SJSA1 (cell line): ENCODE measurements around the gene PARP12. TPM values are rescaled to one million over a fixed set of nuclear protein-coding genes. Genes with fewer than 3 reads are reported as not detected.

Experiments
- DNase-seq, 2 experiments: peaks; one replicate each; pipeline ENCODE4 v3.0.0-alpha.2; 2015 to 2020; ENCODE audit warnings: low spot score in 2 of 2, low read depth in 1 of 2
- H3K27ac ChIP-seq: fragments of 250-450 bp; sonication (Bioruptor Pico); 2 replicates; pipeline ENCODE4 v1.5.1; 2020; ENCODE audit warnings: mild to moderate bottlenecking, moderate library complexity
- H3K27me3 ChIP-seq: fragments of 250-450 bp; sonication (Bioruptor Pico); replicated peaks from 2 replicates; pipeline ENCODE4 v1.5.1; 2020; ENCODE audit warnings: mild to moderate bottlenecking, moderate library complexity
- H3K36me3 ChIP-seq: fragments of 250-450 bp; sonication (Bioruptor Pico); 2 replicates; pipeline ENCODE4 v1.5.1; 2020; ENCODE audit warnings: mild to moderate bottlenecking
- H3K4me1 ChIP-seq: fragments of 250-450 bp; sonication (Bioruptor Pico); replicated peaks from 2 replicates; pipeline ENCODE4 v1.6.1; 2021; ENCODE audit warnings: mild to moderate bottlenecking
- H3K4me3 ChIP-seq: fragments of 250-450 bp; sonication (Bioruptor Pico); 2 replicates; pipeline ENCODE4 v1.5.1; 2020; ENCODE audit warnings: mild to moderate bottlenecking
- H3K9me3 ChIP-seq: fragments of 250-450 bp; sonication (Bioruptor Pico); replicated peaks from 2 replicates; pipeline ENCODE4 v1.5.1; 2020; ENCODE audit warnings: mild to moderate bottlenecking
- total RNA-seq: library from RNA; depleted of rRNA; stranded (reverse); fragments of >200 nt; shearing (Covaris generic); gene quantifications from 2 replicates; pipeline ENCODE4 v1.2.3, GENCODE V29; 2014

The PARP12 gene
- total RNA-seq, 1 experiment from 2014 or later: 19.3 TPM

- no peak overlapping the region for H3K27ac ChIP-seq
- peak in 1 of 2 experiments; percentile 22 for DNase-seq
- H3K4me1 ChIP-seq: peaks cover 15% of the 10 kb centered on the region
- no peaks in the 10 kb centered on the region for H3K9me3 ChIP-seq
- H3K4me3 ChIP-seq: no peak overlapping the region
- H3K27me3 ChIP-seq: no peaks in the 10 kb centered on the region
- H3K36me3 ChIP-seq: peaks cover 12% of the 10 kb centered on the region
These were observed 8.0 kb downstream of the PARP12 start for GRCh38 chr7:140054751-140055150.

DNA sequence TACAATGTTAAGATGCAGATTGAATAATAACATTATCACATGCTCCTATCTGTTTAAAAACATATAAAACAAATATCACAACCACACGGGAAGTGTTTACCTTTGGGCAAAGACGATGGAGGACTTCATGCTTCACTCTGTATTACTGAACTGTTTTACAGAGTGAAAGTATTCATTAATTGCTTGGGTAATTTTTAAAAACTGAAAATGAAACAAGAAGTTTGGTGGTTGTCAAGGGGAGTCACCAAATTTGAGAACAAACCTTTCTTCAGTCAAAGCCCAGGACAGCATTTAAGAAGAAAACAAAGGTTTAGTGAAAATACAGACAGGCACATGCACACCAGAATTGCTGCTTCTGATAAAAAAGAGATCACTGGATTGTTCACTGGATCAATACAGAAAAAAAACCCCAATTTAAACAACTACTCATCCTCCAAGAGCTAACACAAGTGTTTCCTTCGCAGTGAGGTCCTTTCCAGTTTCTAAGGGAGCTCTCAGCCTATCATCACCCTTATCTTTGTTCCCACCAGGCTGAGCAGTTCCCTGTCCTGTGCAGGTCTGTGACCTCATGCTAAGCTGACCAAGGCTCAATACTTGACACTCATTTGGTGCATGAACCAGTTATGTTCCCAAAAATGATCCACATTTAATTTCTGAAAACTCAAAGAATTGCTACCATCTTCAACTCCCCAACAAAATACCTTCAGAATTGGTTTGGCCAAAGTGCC lies 8.8 kb downstream of the PARP12 start:
- H3K27me3 ChIP-seq: no peaks in the 10 kb centered on the region

GRCh38 chr7:140051820-140052219 lies 10.9 kb downstream of the PARP12 start:
- H3K4me1 ChIP-seq: peaks cover 10% of the 10 kb centered on the region
- no peak overlapping the region for H3K4me3 ChIP-seq
- no peak for DNase-seq
- peaks cover 9% of the 10 kb centered on the region for H3K36me3 ChIP-seq
- no peaks in the 10 kb centered on the region for H3K9me3 ChIP-seq
- no peak overlapping the region for H3K27ac ChIP-seq
- no peaks in the 10 kb centered on the region for H3K27me3 ChIP-seq

More for the DNA sequence above, 8.8 kb downstream of the PARP12 start:
- H3K4me1 ChIP-seq: peaks cover 11% of the 10 kb centered on the region
- no peak overlapping the region for H3K27ac ChIP-seq
- no peak overlapping the region for H3K4me3 ChIP-seq
- no peak for DNase-seq
- peaks cover 12% of the 10 kb centered on the region for H3K36me3 ChIP-seq
- no peaks in the 10 kb centered on the region for H3K9me3 ChIP-seq

- peaks cover 10% of the 10 kb centered on the region for H3K4me1 ChIP-seq
- no peak overlapping the region for H3K27ac ChIP-seq
- no peak overlapping the region for H3K4me3 ChIP-seq
- no peaks in the 10 kb centered on the region for H3K27me3 ChIP-seq
- H3K36me3 ChIP-seq: peaks cover 12% of the 10 kb centered on the region
- H3K9me3 ChIP-seq: no peaks in the 10 kb centered on the region
- no peak for DNase-seq
These were observed 12.7 kb downstream of the PARP12 start for GRCh38 chr7:140050100-140050499.

DNA sequence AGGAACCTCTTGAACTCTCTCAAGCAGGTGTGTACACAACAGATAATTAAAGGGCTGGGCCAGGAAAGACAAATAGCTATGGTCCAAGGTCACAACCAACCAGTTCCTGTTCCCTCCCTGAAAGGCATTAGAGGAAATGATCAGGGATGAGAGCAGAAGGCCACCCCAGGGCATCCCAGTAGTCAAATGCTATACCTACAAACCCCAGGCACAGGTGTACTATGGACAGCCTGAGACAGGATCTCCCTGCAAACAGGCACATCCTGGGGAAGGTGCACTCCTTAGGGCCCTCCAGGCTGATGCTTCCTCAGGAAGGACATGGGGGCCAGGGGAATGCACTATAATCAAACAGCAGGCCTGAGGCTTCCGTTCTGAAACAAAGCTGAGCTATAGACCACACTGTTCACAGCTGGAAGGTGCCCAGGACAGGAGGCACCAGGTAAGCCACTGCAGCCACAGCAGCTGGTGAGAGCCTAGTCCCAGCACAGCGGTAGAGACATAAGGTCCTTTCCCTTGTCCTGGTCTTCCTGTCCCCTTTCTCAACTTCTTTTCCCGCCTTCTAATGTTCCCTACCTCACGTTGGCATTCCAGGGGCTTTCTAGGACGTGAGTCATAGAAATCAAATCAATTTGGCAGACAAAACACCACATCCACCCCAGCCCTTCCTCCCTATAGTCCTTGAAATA lies 13.3 kb downstream of the PARP12 start:
- Histone ChIP-seq H3K9me3 (no peaks in the 10 kb centered on the region), H3K4me1 (peaks cover 10% of the 10 kb centered on the region), H3K27ac (no peak overlapping the region), H3K27me3 (no peaks in the 10 kb centered on the region), H3K4me3 (no peak overlapping the region), H3K36me3 (peaks cover 12% of the 10 kb centered on the region)
- peak in 1 of 2 experiments; percentile 23 for DNase-seq

DNA sequence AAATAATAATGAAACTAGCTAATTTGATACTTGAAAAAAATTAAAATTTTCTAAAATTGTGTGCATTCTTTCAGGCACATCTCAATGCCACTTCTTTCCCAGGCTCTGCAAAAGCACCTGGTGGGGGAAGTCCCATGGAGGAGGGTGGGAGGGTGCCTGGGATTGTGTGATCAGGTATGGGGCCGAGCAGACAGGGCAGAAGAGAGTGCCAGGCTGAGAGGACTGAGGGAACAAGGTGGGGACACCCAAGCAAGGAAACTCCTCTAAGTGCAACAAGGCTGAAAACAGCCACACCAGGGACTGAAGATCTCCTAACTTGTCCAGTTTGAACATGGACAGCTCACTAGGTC lies 13.8 kb downstream of the PARP12 start:
- no peak for DNase-seq
- Histone ChIP-seq H3K36me3 (peaks cover 12% of the 10 kb centered on the region), H3K9me3 (no peaks in the 10 kb centered on the region), H3K4me1 (peaks cover 10% of the 10 kb centered on the region), H3K27me3 (no peaks in the 10 kb centered on the region), H3K27ac (no peak overlapping the region), H3K4me3 (no peak overlapping the region)

DNA sequence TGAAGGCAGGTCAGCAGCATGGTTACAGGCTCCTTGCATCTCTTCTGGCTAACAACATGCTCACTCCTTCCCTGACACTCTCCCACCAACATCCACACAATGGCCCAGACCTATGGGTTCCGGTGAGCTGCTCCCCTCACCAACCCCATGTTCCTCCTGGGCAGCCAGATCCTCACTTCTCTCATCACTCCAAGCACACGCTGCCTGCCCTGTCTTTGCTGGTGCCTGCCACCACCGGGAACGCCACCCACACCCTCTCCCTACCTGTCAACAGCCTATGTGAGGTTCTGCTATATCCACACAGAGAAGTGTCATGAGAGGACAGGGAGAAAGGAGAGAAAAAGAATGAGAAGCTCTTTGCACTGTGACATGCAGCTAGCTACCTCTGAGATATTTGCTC lies 14.6 kb downstream of the PARP12 start:
- DNase-seq: no peak
- Histone ChIP-seq H3K4me1 (peaks cover 10% of the 10 kb centered on the region), H3K27ac (no peak overlapping the region), H3K36me3 (peaks cover 11% of the 10 kb centered on the region), H3K27me3 (no peaks in the 10 kb centered on the region), H3K4me3 (no peak overlapping the region), H3K9me3 (no peaks in the 10 kb centered on the region)

GRCh38 chr7:140047197-140047596 lies 15.6 kb downstream of the PARP12 start:
- Histone ChIP-seq H3K4me1 (peaks cover 10% of the 10 kb centered on the region), H3K9me3 (no peaks in the 10 kb centered on the region), H3K4me3 (no peak overlapping the region), H3K27ac (no peak overlapping the region), H3K27me3 (no peaks in the 10 kb centered on the region), H3K36me3 (peaks cover 8% of the 10 kb centered on the region)
- DNase-seq: no peak

- Histone ChIP-seq H3K36me3 (peaks cover 11% of the 10 kb centered on the region; the same call in 1 of the 2 replicates), H3K9me3 (no peaks in the 10 kb centered on the region), H3K4me1 (peaks cover 10% of the 10 kb centered on the region), H3K27me3 (no peaks in the 10 kb centered on the region), H3K27ac (no peak overlapping the region), H3K4me3 (no peak overlapping the region)
- no peak for DNase-seq
These were observed 17.1 kb downstream of the PARP12 start for GRCh38 chr7:140045697-140046096.

DNA sequence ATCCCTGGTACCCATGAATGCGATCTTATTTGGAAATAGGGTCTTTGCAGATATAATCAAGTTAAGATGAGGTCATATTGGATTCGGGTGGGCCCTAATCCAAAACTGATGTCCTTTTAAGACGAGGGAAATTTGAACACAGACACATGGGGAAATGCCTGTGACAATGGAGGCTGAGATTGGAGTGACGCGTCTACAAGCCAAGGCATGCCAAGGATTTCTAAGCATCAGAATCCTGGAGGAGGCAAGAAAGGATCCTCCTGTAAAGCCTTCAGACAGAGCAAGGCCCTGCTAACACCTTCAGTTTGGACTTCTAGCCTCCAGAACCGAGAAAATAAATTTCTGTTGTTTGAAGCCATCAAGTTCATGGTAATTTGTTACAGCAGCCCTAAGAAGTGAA lies 18.5 kb downstream of the PARP12 start:
- Histone ChIP-seq H3K27me3 (no peaks in the 10 kb centered on the region), H3K27ac (no peak overlapping the region), H3K4me3 (no peak overlapping the region), H3K9me3 (no peaks in the 10 kb centered on the region), H3K36me3 (peaks cover 12% of the 10 kb centered on the region), H3K4me1 (no peaks in the 10 kb centered on the region)
- DNase-seq: no peak

DNA sequence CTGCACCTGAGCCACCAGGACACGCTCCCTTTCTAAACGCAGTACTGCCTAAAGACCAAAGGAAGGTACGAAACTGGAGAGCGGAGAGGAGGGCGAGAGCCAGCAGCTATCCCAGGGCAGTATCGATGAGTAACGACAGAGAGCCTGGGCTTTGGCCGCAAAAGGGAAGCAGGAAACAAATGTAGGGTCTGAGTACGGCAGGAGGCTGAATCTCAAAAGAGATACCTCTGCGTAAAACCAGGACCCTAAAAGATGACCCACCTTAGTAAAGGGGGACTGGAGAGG lies 20.4 kb downstream of the PARP12 start:
- Histone ChIP-seq H3K36me3 (peaks cover 24% of the 10 kb centered on the region), H3K4me1 (no peaks in the 10 kb centered on the region), H3K9me3 (no peaks in the 10 kb centered on the region), H3K4me3 (no peak overlapping the region), H3K27me3 (no peaks in the 10 kb centered on the region), H3K27ac (no peak overlapping the region)
- no peak for DNase-seq

GRCh38 chr7:140041659-140042385 lies 20.9 kb downstream of the PARP12 start:
- no peak overlapping the region for H3K27ac ChIP-seq
- DNase-seq: no peak
- H3K9me3 ChIP-seq: no peaks in the 10 kb centered on the region
- peaks cover 29% of the 10 kb centered on the region for H3K36me3 ChIP-seq
- peaks cover 2% of the 10 kb centered on the region for H3K4me1 ChIP-seq
- no peak overlapping the region for H3K4me3 ChIP-seq
- H3K27me3 ChIP-seq: no peaks in the 10 kb centered on the region

- no peaks in the 10 kb centered on the region for H3K9me3 ChIP-seq
- H3K4me1 ChIP-seq: peaks cover 21% of the 10 kb centered on the region
- peaks cover 30% of the 10 kb centered on the region for H3K36me3 ChIP-seq
- H3K27me3 ChIP-seq: no peaks in the 10 kb centered on the region
- DNase-seq: peak in 1 of 2 experiments; percentile 18
- H3K4me3 ChIP-seq: no peak overlapping the region
- H3K27ac ChIP-seq: no peak overlapping the region
These were observed 22.9 kb downstream of the PARP12 start for GRCh38 chr7:140039896-140040295.

GRCh38 chr7:140039066-140039465 lies 23.7 kb downstream of the PARP12 start:
- H3K27me3 ChIP-seq: no peaks in the 10 kb centered on the region
- no peak overlapping the region for H3K4me3 ChIP-seq
- no peaks in the 10 kb centered on the region for H3K9me3 ChIP-seq
- peaks cover 21% of the 10 kb centered on the region for H3K4me1 ChIP-seq
- peak in 1 of 2 experiments; percentile 4 for DNase-seq
- no peak overlapping the region for H3K27ac ChIP-seq
- peaks cover 37% of the 10 kb centered on the region for H3K36me3 ChIP-seq
